Activated CD8-positive, alpha-beta memory T cell treated with anti-CD3 and anti-CD28 coated beads, Interleukin-2, amount 50 U/mL, for 4 hours (primary cell): ENCODE measurements around the gene FGF11.
"Not testable (repeated sequence)": the region's sequence is repeated elsewhere in the genome, so short reads cannot be mapped to it uniquely, and the experiment has no call there.

Experiments
- DNase-seq: peaks from one replicate; pipeline ENCODE4 v3.0.0-alpha.2; 2020

Gene FGF11

DNA sequence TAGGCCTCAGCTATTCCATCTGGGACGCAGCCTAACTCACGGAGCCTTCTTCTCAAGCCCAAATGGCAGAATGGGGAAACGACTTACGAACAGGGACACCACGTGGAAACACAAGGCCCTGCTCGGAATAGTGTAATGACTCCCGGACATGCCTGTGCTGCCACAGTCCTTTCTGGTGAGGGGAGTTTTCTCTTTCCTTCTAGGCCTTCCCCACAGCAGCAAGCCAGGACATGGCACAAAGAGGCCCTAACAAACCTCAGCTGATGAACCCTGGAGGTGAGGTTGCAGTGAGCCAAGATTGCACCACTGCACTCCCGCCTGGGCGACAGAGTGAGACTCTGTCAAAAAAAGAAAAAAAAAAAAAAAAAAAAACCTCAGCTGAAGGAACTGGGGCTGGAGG lies 24.8 kb downstream of the FGF11 start:
- no peak for DNase-seq

DNA sequence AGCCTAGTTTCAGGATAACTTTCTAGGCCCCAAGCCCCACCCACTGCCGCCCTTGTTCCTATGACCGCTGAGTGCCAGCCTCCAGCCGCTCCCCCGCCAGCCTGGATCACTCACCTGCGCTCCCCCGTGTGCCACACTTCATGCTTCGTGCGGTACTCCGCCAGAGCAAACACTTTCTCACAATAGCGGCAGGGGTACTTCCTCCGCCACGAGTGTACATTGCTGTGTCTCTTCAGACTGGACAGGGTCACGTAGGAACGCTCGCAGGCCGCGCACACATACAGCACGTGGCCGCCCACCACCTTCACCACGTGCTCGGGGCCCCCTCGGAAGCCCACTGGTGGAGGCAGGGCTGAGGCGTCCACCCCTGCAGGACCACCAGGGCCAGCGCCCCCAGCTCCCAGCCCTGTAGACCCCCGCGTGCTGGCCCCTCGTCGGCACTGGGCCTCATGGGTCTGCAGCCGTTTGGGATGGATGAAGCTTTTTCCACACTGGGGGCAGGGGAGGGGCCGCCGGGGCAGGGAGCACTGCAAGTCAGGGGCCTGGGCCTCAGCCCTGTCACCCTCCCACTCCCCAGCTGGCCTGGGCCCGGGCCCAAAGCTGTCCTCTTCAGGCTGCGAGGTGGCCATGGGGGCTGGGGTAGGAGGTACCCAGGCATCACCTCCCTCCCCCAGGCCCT lies 26.4 kb downstream of the FGF11 start:
- no peak for DNase-seq

- DNase-seq: no peak
Observed at GRCh38 chr17:7466318-7466638, 27.0 kb downstream of the FGF11 start.

- no peak for DNase-seq
Observed at GRCh38 chr17:7466639-7467341, 27.5 kb downstream of the FGF11 start.

GRCh38 chr17:7467498-7467897 lies 28.2 kb downstream of the FGF11 start:
- no peak for DNase-seq

GRCh38 chr17:7468290-7468689 lies 29.0 kb downstream of the FGF11 start:
- DNase-seq: no peak

DNA sequence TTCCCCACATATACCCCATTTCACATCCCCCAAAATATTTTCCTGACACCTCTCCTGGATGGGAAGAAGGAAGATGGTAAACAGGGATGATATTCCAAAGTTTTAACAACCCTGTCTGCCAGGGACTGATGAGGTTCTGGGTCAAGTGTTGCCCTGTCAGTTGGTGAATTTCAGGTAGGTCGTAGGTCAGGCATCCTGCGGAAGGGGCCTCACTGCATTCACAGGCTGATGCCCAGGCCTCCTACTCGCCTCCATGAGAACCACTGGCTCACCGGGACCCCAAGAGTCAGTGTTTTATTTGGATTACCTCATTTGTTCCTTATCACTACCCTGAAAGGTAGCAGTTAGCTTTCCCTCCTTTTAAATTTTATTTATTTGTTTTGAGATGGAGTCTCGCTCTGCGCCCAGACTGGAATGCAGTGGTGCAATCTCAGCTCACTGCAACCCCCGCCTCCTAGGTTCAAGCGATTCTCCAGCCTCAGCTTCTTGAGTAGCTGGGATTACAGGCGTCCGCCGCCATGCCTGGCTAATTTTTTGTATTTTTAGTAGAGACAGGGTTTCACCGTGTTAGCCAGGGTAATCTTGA lies 29.6 kb downstream of the FGF11 start:
- no peak for DNase-seq

DNA sequence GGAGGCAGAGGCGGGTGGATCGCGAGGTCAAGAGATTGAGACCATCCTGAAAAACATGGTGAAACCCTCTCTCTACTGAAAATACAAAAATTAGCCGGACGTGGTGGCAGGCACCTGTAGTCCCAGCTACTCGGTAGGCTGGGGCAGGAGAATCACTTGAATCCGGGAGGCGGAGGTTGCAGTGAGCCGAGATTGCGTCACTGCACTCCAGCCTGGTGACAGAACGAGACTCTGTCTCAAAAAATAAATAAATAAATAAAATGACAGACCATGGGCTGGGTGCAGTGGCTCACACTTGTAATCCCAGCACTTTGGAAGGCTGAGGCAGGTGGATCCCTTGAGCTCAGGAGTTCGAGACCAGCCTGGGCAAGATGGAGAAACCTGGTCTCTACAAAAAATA lies 30.5 kb downstream of the FGF11 start:
- DNase-seq: not testable (repeated sequence)

DNA sequence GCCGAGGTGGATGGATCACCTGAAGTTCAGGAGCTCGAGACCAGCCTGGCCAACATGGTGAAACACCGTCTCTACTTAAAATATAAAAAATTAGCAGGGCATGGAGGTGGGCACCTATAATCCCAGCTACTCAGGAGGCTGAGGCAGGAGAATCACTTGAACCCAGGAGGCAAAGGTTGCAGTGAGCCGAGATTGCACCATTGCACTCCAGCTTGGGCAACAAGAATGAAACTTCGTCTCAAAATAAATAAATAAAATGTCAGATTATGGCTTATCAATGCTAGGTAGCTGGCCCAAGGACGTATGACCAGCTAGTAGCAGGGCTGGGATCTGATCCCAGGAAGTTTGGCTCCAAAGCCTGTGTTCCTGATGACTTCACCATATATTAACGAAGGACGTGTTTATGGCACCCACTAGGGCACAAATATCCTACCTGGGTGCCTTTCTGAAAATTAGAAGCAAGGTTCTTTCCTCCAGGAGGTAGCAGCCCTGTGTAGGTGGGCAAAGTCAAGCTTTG lies 31.2 kb downstream of the FGF11 start:
- DNase-seq: not testable (repeated sequence)

- no peak for DNase-seq
Observed at GRCh38 chr17:7471729-7472128, 32.4 kb downstream of the FGF11 start.

DNA sequence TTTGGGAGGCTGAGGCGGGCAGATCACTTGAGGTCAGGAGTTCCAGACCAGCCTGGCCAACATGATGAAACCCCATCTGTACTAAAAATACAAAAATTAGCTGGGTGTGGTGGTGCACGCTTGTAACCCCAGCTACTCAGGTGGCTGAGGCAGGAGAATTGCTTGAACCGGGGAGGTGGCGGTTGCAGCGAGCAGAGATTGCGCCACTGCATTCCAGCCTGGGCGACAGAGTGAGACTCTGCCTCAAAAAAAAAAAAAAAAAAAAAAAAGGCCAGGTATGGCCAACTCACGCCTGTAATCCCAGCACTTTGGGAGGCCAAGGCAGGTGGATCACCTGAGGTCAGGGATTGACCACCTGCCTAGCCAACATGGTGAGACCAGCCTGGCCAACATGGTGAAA lies 35.5 kb downstream of the FGF11 start:
- DNase-seq: not testable (repeated sequence)

- no peak for DNase-seq
Observed at GRCh38 chr17:7475764-7476422, 36.6 kb downstream of the FGF11 start.

DNA sequence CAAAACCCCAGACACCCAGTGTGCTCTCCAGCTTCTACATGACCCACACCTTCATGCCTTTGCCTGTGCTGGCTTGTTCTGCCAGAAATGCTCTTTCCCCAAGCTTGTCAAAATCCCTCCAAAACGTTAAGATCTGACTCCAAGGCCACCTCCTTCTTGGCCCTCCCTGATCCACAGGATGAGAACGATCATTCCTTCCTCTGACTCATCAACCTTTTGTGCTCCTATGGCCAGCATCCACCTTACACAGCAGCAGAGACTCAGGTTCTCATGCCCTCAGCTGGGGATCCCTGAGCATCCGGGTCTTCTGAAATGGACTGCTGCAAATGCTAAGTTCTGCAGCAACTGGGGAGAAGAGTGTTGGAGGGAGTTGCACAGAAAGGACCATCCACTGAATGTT lies 37.2 kb downstream of the FGF11 start:
- DNase-seq: no peak

DNA sequence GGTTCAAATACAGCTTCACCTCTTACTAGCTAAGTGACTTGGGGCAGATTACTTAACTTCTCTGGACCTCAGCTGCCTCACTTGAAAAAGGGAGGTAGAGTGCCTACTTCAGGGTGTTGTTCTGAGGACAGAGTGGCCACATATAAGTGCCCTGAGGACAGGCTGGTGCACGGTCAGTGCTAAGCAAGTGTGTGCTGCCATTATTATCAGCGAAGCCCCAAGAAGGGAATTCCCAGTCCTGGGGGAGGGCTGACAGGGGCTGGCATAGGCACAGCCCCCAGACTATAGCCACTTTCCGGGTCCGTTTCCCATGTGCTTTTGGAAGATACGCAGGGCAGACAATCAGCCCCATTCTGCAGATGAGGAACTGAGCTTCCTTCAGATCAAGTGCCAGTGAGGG lies 37.6 kb downstream of the FGF11 start:
- DNase-seq: no peak

- peak; percentile 65 for DNase-seq
Observed at GRCh38 chr17:7477392-7478275, 38.3 kb downstream of the FGF11 start.

DNA sequence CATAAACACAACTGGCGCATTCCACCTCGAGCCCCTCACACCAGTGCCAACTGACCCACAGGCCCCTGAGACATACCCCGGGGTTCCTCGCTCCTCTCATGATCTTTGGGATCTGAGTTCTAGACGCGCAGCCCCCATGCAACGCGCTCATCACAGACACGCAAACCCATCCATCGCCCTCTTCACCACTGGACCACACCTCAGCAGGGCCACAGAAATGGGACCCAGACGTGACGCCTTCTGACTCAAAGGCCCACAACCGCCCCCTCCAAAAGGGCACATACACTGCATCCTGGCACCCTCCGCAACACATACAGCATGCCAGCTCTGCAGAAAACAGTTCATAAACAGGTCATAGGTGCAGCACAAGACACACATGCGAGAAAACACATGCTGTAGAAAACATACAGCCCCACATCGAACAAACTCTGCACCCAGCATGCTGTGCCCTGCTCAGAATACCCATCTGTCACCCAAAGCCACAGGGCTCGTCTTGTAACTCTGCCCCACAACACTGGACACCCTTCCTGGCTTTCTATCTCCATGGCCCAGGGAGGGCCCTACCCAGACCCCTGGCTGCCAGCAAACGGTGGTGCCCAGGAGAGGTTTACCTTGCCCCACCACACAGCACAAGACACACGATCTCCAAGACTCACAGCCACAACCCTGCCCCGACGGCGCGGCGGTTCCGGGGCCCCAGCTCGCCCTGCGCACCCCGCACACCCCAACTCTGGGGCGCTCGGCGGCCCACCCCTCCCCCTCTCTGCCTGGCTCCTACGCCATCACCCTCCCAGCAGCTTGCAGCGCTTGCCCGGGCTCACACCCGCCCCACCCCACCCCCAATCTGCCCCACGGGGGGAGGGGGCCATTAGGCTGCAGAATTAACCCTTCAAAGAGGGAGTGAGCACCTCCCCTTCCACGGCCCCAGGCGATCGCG lies 39.2 kb downstream of the FGF11 start:
- peak; percentile 57 for DNase-seq

DNA sequence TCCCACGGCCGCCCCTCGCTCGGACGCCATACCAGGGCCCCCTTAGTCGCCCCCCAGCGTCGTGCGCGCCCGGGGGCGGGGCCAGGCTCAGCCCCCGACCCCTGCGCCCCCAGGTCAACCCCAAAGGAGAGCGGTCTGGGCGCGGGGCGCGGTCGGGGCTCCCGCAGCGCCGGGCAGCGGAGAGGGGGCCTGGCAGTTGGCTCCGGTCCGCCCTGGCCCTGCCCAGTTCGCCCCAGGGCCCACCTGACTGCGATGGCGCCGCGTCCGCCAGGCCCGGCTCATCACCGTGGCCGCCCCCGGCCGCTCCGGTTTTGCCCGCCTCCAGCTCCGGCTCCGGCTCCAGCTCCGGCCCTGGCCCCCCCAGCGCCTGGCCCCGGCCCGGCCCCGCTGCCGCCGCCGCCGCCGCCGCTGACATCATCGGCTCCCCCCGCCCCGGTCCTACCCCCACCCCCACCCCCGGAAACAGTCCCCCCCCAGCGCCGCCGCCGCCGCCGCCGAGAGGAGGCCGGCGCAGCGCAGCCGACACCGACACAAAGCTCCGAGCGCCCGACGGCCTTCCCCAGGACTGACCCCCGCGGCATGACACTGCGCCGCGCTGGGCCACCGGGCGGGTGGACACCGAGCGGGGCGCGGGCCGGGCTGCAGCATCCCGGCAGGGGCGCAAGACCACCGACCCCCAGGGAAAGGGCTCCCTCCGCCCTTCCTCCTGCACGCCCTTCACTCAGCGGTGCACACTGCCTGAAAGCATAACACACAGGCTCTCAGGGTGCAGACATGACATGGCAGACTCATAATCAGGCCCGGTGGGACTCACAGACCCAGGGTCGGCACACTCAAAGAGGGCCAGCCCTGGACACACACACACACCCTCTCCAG lies 40.1 kb downstream of the FGF11 start, which contains the start of gene ZBTB4:
ZBTB4 (minus strand) TSS at position 419 of the 876 bp plus-strand sequence. CDS start 12,830 bp downstream, outside the sequence.
- peak; percentile 72 for DNase-seq

GRCh38 chr17:7480089-7480384 lies 40.7 kb downstream of the FGF11 start:
- no peak for DNase-seq

DNA sequence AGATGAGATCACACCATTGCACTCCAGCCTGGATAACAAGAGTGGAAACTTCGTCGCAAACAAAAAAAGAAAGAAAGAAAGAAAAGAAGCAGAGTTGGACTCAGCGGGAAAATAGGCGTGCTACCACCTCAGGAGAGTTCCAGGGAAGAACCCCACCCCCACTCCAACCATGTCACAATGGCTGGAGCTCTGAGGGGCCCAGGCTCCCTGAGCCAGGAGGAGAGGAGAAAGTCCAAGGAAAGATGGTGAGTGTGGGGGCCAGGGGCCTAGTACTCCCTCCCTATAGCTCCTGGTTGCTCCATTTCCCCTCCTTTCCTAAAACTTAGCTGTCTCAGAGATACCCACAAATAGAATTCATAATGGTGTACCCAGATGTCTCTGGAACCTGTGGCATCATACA lies 42.0 kb downstream of the FGF11 start, which contains the start of gene SLC35G6:
SLC35G6 (plus strand) TSS at position 172 of the 400 bp plus-strand sequence; CDS start at position 243, 71 bp downstream.
- not testable (repeated sequence) for DNase-seq
